Kidney (tissue), 14 donors: Measurements from ENCODE around the gene NF1. TPM values are rescaled to one million over a fixed set of nuclear protein-coding genes. Genes with fewer than 3 reads are reported as not detected.

Experiments used
- DNase-seq, 5 donors: peaks; one replicate each; pipeline ENCODE4 v3.0.0-alpha.2; 2013 to 2020
- FAIRE-seq: peaks from 2 replicates; lab custom pipeline; 2012; peaks lifted over from hg19 to GRCh38; lab: Jason Lieb, UNC
- H3K27ac ChIP-seq, 2 donors: one replicate each; pipeline ENCODE4 v1.7.0; 2013; ENCODE audit warnings: low read depth in 2 of 2, low read length in 2 of 2, inconsistent platforms in 1 of 2
- H3K27me3 ChIP-seq: one replicate; pipeline ENCODE4 v1.7.1; 2013; ENCODE audit warnings: low read length, inconsistent platforms; ENCODE audit not compliant: control insufficient read depth, insufficient read depth
- H3K36me3 ChIP-seq, 3 donors: one replicate each; pipeline versions ENCODE4 v1.7.0 to v1.7.1; 2013; ENCODE audit warnings: low read length in 3 of 3, control low read depth in 1 of 3, inconsistent platforms in 1 of 3; ENCODE audit not compliant: insufficient read depth in 3 of 3, control insufficient read depth in 2 of 3
- H3K4me1 ChIP-seq, 3 donors: one replicate each; pipeline versions ENCODE4 v1.7.0 to v1.7.1; 2013; ENCODE audit warnings: low read length in 3 of 3, inconsistent platforms in 1 of 3, low read depth in 1 of 3; ENCODE audit not compliant: control insufficient read depth in 2 of 3, insufficient read depth in 2 of 3
- H3K4me3 ChIP-seq, 3 donors: one replicate each; pipeline versions ENCODE4 v1.7.0 to v1.8.1; 2013; ENCODE audit warnings: low read length in 3 of 3, control low read depth in 1 of 3, inconsistent platforms in 1 of 3
- H3K9ac ChIP-seq, 3 donors: one replicate each; pipeline versions ENCODE4 v1.7.0 to v1.7.1; 2013; ENCODE audit warnings: low read length in 3 of 3, control low read depth in 1 of 3, inconsistent platforms in 1 of 3
- H3K9me3 ChIP-seq, 3 donors: one replicate each; pipeline versions ENCODE4 v1.7.0 to v1.7.1; 2013; ENCODE audit warnings: low read length in 3 of 3, control low read depth in 1 of 3, inconsistent platforms in 1 of 3; ENCODE audit not compliant: control insufficient read depth in 2 of 3, insufficient read depth in 1 of 3
- CTCF ChIP-seq: IDR thresholded peaks from 3 replicates; pipeline ENCODE4 v1.5.1; 2012; ENCODE audit warnings: mild to moderate bottlenecking, moderate library complexity, borderline replicate concordance; ENCODE audit not compliant: insufficient read depth; ENCODE audit errors: extremely low read depth
- intact Hi-C: fragments of 100-400 bp; cut with DNase I; formaldehyde crosslinking; loops from one replicate; pipeline ENCODE4 v1.11.1; 2022
- polyA plus RNA-seq: library from polyadenylated mRNA; stranded (reverse); fragments of 350-450 nt; fragmentation: Illumina TruSeq; extraction: RNeasy Lipid Tissue Mini Kit (QIAGEN cat#74804); gene quantifications from one replicate; pipeline ENCODE4 v1.2.3, GENCODE V29; 2014; ENCODE audit warnings: low read depth, low replicate concordance; ENCODE audit not compliant: insufficient read depth
- total RNA-seq: library from RNA; stranded (reverse); fragmentation: NEBNext Ultra II Directional; extraction: Animal tissue kit (Norgen Biotek cat#: 25700); gene quantifications from one replicate; pipeline ENCODE4 v1.2.1, GENCODE V29; 2021
- donor health status: control.
- donor health status: control.
- donor health status: control.
- donor health status: control.
- donor health status: control.
- donor health status: DM: yes; HTN: yes; CAD: no.
- donor health status: Normal renal cell carcinoma (clear cell type).

NF1 gene
- total and polyA plus RNA-seq, 2 donors from 2014 or later, result 7.8 to 61.3 TPM

GRCh38 chr17:31369266-31369665 is 274.5 kb downstream of the NF1 start:
- no peak overlapping the region for H3K27ac ChIP-seq
- intact Hi-C loops, result no loop called here
- TF ChIP-seq CTCF, result no peak
- FAIRE-seq (no peak), DNase-seq (no peak)
- H3K9me3 ChIP-seq, result no peaks in the 10 kb centered on the region
- peaks cover 2 to 8% (median 2%) of the 10 kb centered on the region in 3 donors for H3K36me3 ChIP-seq
- H3K4me3 ChIP-seq, result no peak overlapping the region
- no peaks in the 10 kb centered on the region for H3K27me3 ChIP-seq
- peaks cover 0 to 2% (median 0%) of the 10 kb centered on the region in 3 donors for H3K4me1 ChIP-seq
- no peak overlapping the region for H3K9ac ChIP-seq

GRCh38 chr17:31371511-31372097 is 276.8 kb downstream of the NF1 start:
- Histone ChIP-seq H3K9ac (no peak overlapping the region), H3K4me3 (no peak overlapping the region), H3K27ac (no peak overlapping the region), H3K27me3 (no peaks in the 10 kb centered on the region), H3K36me3 (peaks cover 2 to 18% (median 2%) of the 10 kb centered on the region in 3 donors), H3K9me3 (no peaks in the 10 kb centered on the region), H3K4me1 (peaks cover 0 to 2% (median 0%) of the 10 kb centered on the region in 3 donors)
- DNase-seq (peak in 1 of 5 donors; percentile 23), FAIRE-seq (no peak)
- intact Hi-C loops, result no loop called here
- no peak for TF ChIP-seq CTCF

GRCh38 chr17:31373150-31374093 is 278.6 kb downstream of the NF1 start:
- H3K9ac ChIP-seq, result no peak overlapping the region
- H3K27me3 ChIP-seq, result no peaks in the 10 kb centered on the region
- no peak for FAIRE-seq
- H3K4me3 ChIP-seq, result no peak overlapping the region
- intact Hi-C loops, result no loop called here
- no peak overlapping the region for H3K27ac ChIP-seq
- peak; percentile 32 for TF ChIP-seq CTCF
- no peaks in the 10 kb centered on the region for H3K9me3 ChIP-seq
- peaks cover 0 to 2% (median 0%) of the 10 kb centered on the region in 3 donors for H3K4me1 ChIP-seq
- peak in 2 of 5 donors; percentile 36 to 52 for DNase-seq
- H3K36me3 ChIP-seq, result peaks cover 0 to 18% (median 2%) of the 10 kb centered on the region in 3 donors
